Measurements from ENCODE around the gene CTNNA2.

The CTNNA2 gene

GRCh38 chr2:80256782-80257167, 743.9 kb downstream of the CTNNA2 start:
- WGBS, 2 experiments (ENCODE audit: insufficient coverage in 2 of 2) = 96 to 97% methylated on average over 3 of the region's 3 CpGs
- H3K9me3 ChIP-seq (ENCODE audit: control insufficient read depth, low read length) = no peaks in the 10 kb centered on the region
- H3K4me1 ChIP-seq (ENCODE audit: control insufficient read depth, insufficient read depth, low read length, poor library complexity, severe bottlenecking) = no peaks in the 10 kb centered on the region
- H3K27ac ChIP-seq (ENCODE audit: low read depth, low read length, severe bottlenecking) = no peak overlapping the region
- H3K4me3 ChIP-seq (ENCODE audit: extremely low read depth, insufficient read depth, low read length, poor library complexity, severe bottlenecking) = no peak overlapping the region
- H3K36me3 ChIP-seq (ENCODE audit: control insufficient read depth, insufficient read depth, low read length) = no peaks in the 10 kb centered on the region

DNA sequence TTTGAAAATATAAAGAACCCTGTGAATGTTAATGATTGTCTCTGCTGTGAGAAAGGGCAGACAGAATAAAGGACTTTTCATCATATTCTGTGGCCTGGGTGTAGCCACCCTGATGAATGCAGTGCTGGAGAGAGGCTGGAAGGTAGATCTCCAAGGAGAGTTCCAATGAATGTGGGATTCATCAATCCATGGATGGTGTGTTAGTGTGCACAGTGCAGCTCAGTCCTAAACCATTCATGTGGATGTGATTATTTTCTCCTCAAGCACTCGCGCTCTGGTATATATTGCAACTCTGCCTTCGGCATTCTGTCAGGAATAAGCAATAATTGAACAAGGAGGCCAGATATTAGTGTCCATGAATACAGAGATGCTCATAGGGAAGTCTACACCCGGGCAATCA, 744.6 kb downstream of the CTNNA2 start:
- Histone ChIP-seq H3K27ac (ENCODE audit: low read depth, low read length, severe bottlenecking) (no peak overlapping the region), H3K9me3 (ENCODE audit: control insufficient read depth, low read length) (no peaks in the 10 kb centered on the region), H3K36me3 (ENCODE audit: control insufficient read depth, insufficient read depth, low read length) (no peaks in the 10 kb centered on the region), H3K4me1 (ENCODE audit: control insufficient read depth, insufficient read depth, low read length, poor library complexity, severe bottlenecking) (no peaks in the 10 kb centered on the region), H3K4me3 (ENCODE audit: extremely low read depth, insufficient read depth, low read length, poor library complexity, severe bottlenecking) (no peak overlapping the region)
- WGBS, 2 experiments (ENCODE audit: insufficient coverage in 2 of 2) = 94 to 97% methylated on average over 4 of the region's 4 CpGs

DNA sequence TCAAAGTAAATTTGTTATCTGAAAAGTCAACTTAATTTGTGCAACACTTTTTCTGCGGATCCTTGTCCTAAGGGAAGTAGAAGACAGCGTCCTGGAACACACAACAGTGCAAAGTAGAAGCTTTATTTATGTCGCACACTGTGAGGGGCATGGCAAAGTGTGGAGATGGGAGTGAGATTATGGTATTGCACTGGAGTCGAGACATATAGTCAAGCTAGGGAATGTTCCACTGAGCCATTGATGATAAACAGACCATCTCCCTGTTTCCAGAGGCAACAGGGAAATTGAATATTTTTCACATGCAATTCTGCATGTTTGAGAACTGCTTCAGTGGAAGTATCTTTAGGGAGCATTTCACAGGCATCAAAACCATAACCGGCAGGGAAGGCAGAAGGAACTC, 745.5 kb downstream of the CTNNA2 start:
- 90 to 92% methylated on average over 4 to 5 of the region's 5 CpGs for WGBS, 2 experiments (ENCODE audit: insufficient coverage in 2 of 2)
- H3K4me1 ChIP-seq (ENCODE audit: control insufficient read depth, insufficient read depth, low read length, poor library complexity, severe bottlenecking) = no peaks in the 10 kb centered on the region
- no peaks in the 10 kb centered on the region for H3K36me3 ChIP-seq (ENCODE audit: control insufficient read depth, insufficient read depth, low read length)

GRCh38 chr2:80258793-80259192, 745.9 kb downstream of the CTNNA2 start:
- no peak overlapping the region for H3K27ac ChIP-seq (ENCODE audit: low read depth, low read length, severe bottlenecking)
- no peaks in the 10 kb centered on the region for H3K9me3 ChIP-seq (ENCODE audit: control insufficient read depth, low read length)
- WGBS, 2 experiments (ENCODE audit: insufficient coverage in 2 of 2) = 90% methylated on average over 2 to 3 of the region's 5 CpGs

More for the DNA sequence above, 745.5 kb downstream of the CTNNA2 start:
- Histone ChIP-seq H3K9me3 (ENCODE audit: control insufficient read depth, low read length) (no peaks in the 10 kb centered on the region), H3K27ac (ENCODE audit: low read depth, low read length, severe bottlenecking) (no peak overlapping the region), H3K4me3 (ENCODE audit: extremely low read depth, insufficient read depth, low read length, poor library complexity, severe bottlenecking) (no peak overlapping the region)

DNA sequence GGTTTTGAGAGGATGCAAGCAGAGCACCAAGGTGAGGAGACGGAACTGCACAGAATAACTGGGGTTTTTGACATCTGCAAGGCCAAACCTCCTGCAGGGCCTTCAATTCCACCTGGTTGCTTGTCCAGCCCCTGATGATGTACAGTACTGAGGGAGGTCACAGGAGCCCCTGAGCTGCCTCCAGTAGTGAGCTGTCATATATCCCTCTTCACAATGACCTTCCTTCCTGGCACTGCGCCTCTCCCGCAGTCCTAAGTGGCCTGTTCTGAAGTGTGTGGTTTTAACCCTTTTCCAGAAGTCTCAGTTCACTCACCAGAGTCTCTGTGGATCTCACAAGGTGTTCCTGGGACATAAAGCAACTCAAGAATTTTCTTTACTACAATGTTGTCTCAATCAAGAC, 746.4 kb downstream of the CTNNA2 start:
- Histone ChIP-seq H3K4me3 (ENCODE audit: extremely low read depth, insufficient read depth, low read length, poor library complexity, severe bottlenecking) (no peak overlapping the region), H3K4me1 (ENCODE audit: control insufficient read depth, insufficient read depth, low read length, poor library complexity, severe bottlenecking) (no peaks in the 10 kb centered on the region), H3K9me3 (ENCODE audit: control insufficient read depth, low read length) (no peaks in the 10 kb centered on the region), H3K27ac (ENCODE audit: low read depth, low read length, severe bottlenecking) (no peak overlapping the region), H3K36me3 (ENCODE audit: control insufficient read depth, insufficient read depth, low read length) (no peaks in the 10 kb centered on the region)
- 92 to 100% methylated on average over 1 to 2 of the region's 3 CpGs for WGBS, 2 experiments (ENCODE audit: insufficient coverage in 2 of 2)

More at GRCh38 chr2:80258793-80259192, 745.9 kb downstream of the CTNNA2 start:
- Histone ChIP-seq H3K4me1 (ENCODE audit: control insufficient read depth, insufficient read depth, low read length, poor library complexity, severe bottlenecking) (no peaks in the 10 kb centered on the region), H3K36me3 (ENCODE audit: control insufficient read depth, insufficient read depth, low read length) (no peaks in the 10 kb centered on the region), H3K4me3 (ENCODE audit: extremely low read depth, insufficient read depth, low read length, poor library complexity, severe bottlenecking) (no peak overlapping the region)

DNA sequence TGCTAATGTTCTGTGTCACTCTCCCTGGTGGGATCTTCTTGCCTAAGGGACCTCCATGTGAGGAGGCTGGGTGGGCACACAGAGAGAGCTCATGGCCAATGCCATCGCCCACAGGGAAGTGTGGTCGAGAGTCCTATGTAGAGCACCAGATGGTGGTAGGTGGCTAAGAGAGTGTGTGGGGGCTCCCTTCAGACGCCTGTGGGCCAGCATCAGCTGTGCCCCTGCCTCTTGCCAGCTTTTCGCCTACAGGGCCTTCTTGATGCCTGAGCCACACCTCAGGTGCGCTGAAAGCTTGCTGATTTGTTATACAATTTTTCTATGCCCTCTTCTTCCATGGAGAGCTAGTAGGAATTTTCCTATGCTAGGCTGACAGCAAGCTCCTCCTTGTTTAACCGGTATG, 753.4 kb downstream of the CTNNA2 start:
- 87 to 93% methylated on average over 3 to 4 of the region's 6 CpGs for WGBS, 2 experiments (ENCODE audit: insufficient coverage in 2 of 2)
- H3K36me3 ChIP-seq (ENCODE audit: control insufficient read depth, insufficient read depth, low read length) = no peaks in the 10 kb centered on the region
- H3K27ac ChIP-seq (ENCODE audit: low read depth, low read length, severe bottlenecking) = no peak overlapping the region
- H3K9me3 ChIP-seq (ENCODE audit: control insufficient read depth, low read length) = no peaks in the 10 kb centered on the region
- H3K4me3 ChIP-seq (ENCODE audit: extremely low read depth, insufficient read depth, low read length, poor library complexity, severe bottlenecking) = no peak overlapping the region
- H3K4me1 ChIP-seq (ENCODE audit: control insufficient read depth, insufficient read depth, low read length, poor library complexity, severe bottlenecking) = no peaks in the 10 kb centered on the region

- no peak overlapping the region for H3K4me3 ChIP-seq (ENCODE audit: extremely low read depth, insufficient read depth, low read length, poor library complexity, severe bottlenecking)
- no peaks in the 10 kb centered on the region for H3K9me3 ChIP-seq (ENCODE audit: control insufficient read depth, low read length)
- H3K4me1 ChIP-seq (ENCODE audit: control insufficient read depth, insufficient read depth, low read length, poor library complexity, severe bottlenecking) = no peaks in the 10 kb centered on the region
- 100% methylated on average over 1 to 3 of the region's 5 CpGs for WGBS, 2 experiments (ENCODE audit: insufficient coverage in 2 of 2)
- no peak overlapping the region for H3K27ac ChIP-seq (ENCODE audit: low read depth, low read length, severe bottlenecking)
- no peaks in the 10 kb centered on the region for H3K36me3 ChIP-seq (ENCODE audit: control insufficient read depth, insufficient read depth, low read length)
Measured at GRCh38 chr2:80269806-80270205, 757.0 kb downstream of the CTNNA2 start.

GRCh38 chr2:80280598-80280997, 767.7 kb downstream of the CTNNA2 start:
- no peak overlapping the region for H3K4me3 ChIP-seq (ENCODE audit: extremely low read depth, insufficient read depth, low read length, poor library complexity, severe bottlenecking)
- no peaks in the 10 kb centered on the region for H3K4me1 ChIP-seq (ENCODE audit: control insufficient read depth, insufficient read depth, low read length, poor library complexity, severe bottlenecking)
- H3K27ac ChIP-seq (ENCODE audit: low read depth, low read length, severe bottlenecking) = no peak overlapping the region
- no peaks in the 10 kb centered on the region for H3K9me3 ChIP-seq (ENCODE audit: control insufficient read depth, low read length)
- no CpG with 5 or more reads among the region's 2 CpGs for WGBS, 2 experiments (ENCODE audit: insufficient coverage in 2 of 2)
- no peaks in the 10 kb centered on the region for H3K36me3 ChIP-seq (ENCODE audit: control insufficient read depth, insufficient read depth, low read length)

- Histone ChIP-seq H3K4me1 (ENCODE audit: control insufficient read depth, insufficient read depth, low read length, poor library complexity, severe bottlenecking) (no peaks in the 10 kb centered on the region), H3K9me3 (ENCODE audit: control insufficient read depth, low read length) (no peaks in the 10 kb centered on the region), H3K36me3 (ENCODE audit: control insufficient read depth, insufficient read depth, low read length) (no peaks in the 10 kb centered on the region), H3K4me3 (ENCODE audit: extremely low read depth, insufficient read depth, low read length, poor library complexity, severe bottlenecking) (no peak overlapping the region), H3K27ac (ENCODE audit: low read depth, low read length, severe bottlenecking) (no peak overlapping the region)
- WGBS, 2 experiments (ENCODE audit: insufficient coverage in 2 of 2) = 73% methylated on average over 1 of the region's 1 CpG; no CpG with 5 or more reads in 1 of the 2 experiments
Measured at GRCh38 chr2:80281049-80281448, 768.2 kb downstream of the CTNNA2 start.

GRCh38 chr2:80288576-80288975, 775.7 kb downstream of the CTNNA2 start:
- 86 to 88% methylated on average over 1 to 3 of the region's 5 CpGs for WGBS, 2 experiments (ENCODE audit: insufficient coverage in 2 of 2)
- Histone ChIP-seq H3K9me3 (ENCODE audit: control insufficient read depth, low read length) (no peaks in the 10 kb centered on the region), H3K36me3 (ENCODE audit: control insufficient read depth, insufficient read depth, low read length) (no peaks in the 10 kb centered on the region), H3K27ac (ENCODE audit: low read depth, low read length, severe bottlenecking) (no peak overlapping the region), H3K4me3 (ENCODE audit: extremely low read depth, insufficient read depth, low read length, poor library complexity, severe bottlenecking) (no peak overlapping the region), H3K4me1 (ENCODE audit: control insufficient read depth, insufficient read depth, low read length, poor library complexity, severe bottlenecking) (no peaks in the 10 kb centered on the region)

DNA sequence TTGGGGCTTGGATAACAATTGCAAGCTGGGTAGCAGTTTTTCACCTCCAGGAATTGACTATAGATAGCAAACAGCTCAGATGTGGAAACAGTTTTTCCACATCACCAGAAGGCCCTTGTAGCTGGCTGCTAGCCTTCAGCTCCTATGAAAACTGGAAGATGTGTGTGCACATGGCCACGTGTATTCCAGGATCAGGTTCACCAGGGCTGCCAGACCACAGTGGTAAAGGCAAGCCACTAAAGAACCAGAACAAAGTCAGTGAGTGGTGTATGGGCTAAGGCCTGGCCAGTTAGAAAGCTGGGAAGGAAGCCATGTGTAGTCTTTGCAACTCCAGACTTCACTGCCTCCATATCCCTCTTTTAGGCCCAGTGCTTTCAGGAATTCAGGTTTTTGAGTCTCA, 778.8 kb downstream of the CTNNA2 start:
- H3K27ac ChIP-seq (ENCODE audit: low read depth, low read length, severe bottlenecking) = no peak overlapping the region
- no peaks in the 10 kb centered on the region for H3K4me1 ChIP-seq (ENCODE audit: control insufficient read depth, insufficient read depth, low read length, poor library complexity, severe bottlenecking)
- WGBS, 2 experiments (ENCODE audit: insufficient coverage in 2 of 2) = 100% methylated on average over 1 of the region's 1 CpG
- no peak overlapping the region for H3K4me3 ChIP-seq (ENCODE audit: extremely low read depth, insufficient read depth, low read length, poor library complexity, severe bottlenecking)
- H3K9me3 ChIP-seq (ENCODE audit: control insufficient read depth, low read length) = no peaks in the 10 kb centered on the region
- no peaks in the 10 kb centered on the region for H3K36me3 ChIP-seq (ENCODE audit: control insufficient read depth, insufficient read depth, low read length)

Measured in mesodermal cell (in vitro differentiated cells).